Right hindlimb (tissue), 1 donor: ENCODE results near the gene SLC20A1.
"Not testable (repeated sequence)": the region's sequence is repeated elsewhere in the genome, so short reads cannot be mapped to it uniquely, and the experiment has no call there.

Experiments used
- DNase-seq: peaks from one replicate; pipeline ENCODE4 v3.0.0-alpha.2; 2018

The SLC20A1 gene

GRCh38 chr2:112684415-112684775 lies 38.7 kb downstream of the SLC20A1 start:
- no peak for DNase-seq

GRCh38 chr2:112685271-112685884 lies 39.6 kb downstream of the SLC20A1 start:
- DNase-seq, result no peak

GRCh38 chr2:112686348-112687217 lies 40.8 kb downstream of the SLC20A1 start:
- no peak for DNase-seq

GRCh38 chr2:112687522-112687921 lies 41.8 kb downstream of the SLC20A1 start:
- DNase-seq, result no peak

GRCh38 chr2:112688086-112688880 lies 42.5 kb downstream of the SLC20A1 start:
- DNase-seq, result no peak

- no peak for DNase-seq
These were observed 45.2 kb downstream of the SLC20A1 start for GRCh38 chr2:112690853-112691401.

- no peak for DNase-seq
These were observed 46.1 kb downstream of the SLC20A1 start for GRCh38 chr2:112691881-112692281.

GRCh38 chr2:112692495-112692911 lies 46.8 kb downstream of the SLC20A1 start:
- DNase-seq, result no peak

- no peak for DNase-seq
These were observed 47.2 kb downstream of the SLC20A1 start for GRCh38 chr2:112692918-112693317.

GRCh38 chr2:112693596-112693995 lies 47.9 kb downstream of the SLC20A1 start:
- DNase-seq, result no peak

GRCh38 chr2:112694182-112694581 lies 48.4 kb downstream of the SLC20A1 start:
- DNase-seq, result no peak

- DNase-seq, result no peak
These were observed 53.2 kb downstream of the SLC20A1 start for GRCh38 chr2:112698834-112699515.

- DNase-seq, result no peak
These were observed 54.4 kb downstream of the SLC20A1 start for GRCh38 chr2:112699984-112700667.

GRCh38 chr2:112701052-112701451 lies 55.3 kb downstream of the SLC20A1 start:
- DNase-seq, result no peak

- DNase-seq, result no peak
These were observed 57.9 kb downstream of the SLC20A1 start for GRCh38 chr2:112703684-112704083.

GRCh38 chr2:112705575-112705974 lies 59.8 kb downstream of the SLC20A1 start:
- no peak for DNase-seq

GRCh38 chr2:112706170-112706664 lies 60.5 kb downstream of the SLC20A1 start:
- no peak for DNase-seq

GRCh38 chr2:112706947-112707346 lies 61.2 kb downstream of the SLC20A1 start:
- not testable (repeated sequence) for DNase-seq

GRCh38 chr2:112708968-112709367 lies 63.2 kb downstream of the SLC20A1 start:
- DNase-seq, result no peak

GRCh38 chr2:112709703-112710102 lies 64.0 kb downstream of the SLC20A1 start:
- DNase-seq, result no peak

- no peak for DNase-seq
These were observed 65.4 kb downstream of the SLC20A1 start for GRCh38 chr2:112710956-112711750.
